Myometrial cell (primary cell): Measurements from ENCODE around the gene KPNA5. TPM values are rescaled to one million over a fixed set of nuclear protein-coding genes. Genes with fewer than 3 reads are reported as not detected.

Source experiments
- total RNA-seq: library from RNA; depleted of rRNA; stranded (reverse); fragments of >200 nt; gene quantifications from 2 replicates; pipeline ENCODE4 v1.2.3, GENCODE V29; 2015

The KPNA5 gene
- 4.0 and 4.1 TPM in 2 replicates for total RNA-seq

DNA sequence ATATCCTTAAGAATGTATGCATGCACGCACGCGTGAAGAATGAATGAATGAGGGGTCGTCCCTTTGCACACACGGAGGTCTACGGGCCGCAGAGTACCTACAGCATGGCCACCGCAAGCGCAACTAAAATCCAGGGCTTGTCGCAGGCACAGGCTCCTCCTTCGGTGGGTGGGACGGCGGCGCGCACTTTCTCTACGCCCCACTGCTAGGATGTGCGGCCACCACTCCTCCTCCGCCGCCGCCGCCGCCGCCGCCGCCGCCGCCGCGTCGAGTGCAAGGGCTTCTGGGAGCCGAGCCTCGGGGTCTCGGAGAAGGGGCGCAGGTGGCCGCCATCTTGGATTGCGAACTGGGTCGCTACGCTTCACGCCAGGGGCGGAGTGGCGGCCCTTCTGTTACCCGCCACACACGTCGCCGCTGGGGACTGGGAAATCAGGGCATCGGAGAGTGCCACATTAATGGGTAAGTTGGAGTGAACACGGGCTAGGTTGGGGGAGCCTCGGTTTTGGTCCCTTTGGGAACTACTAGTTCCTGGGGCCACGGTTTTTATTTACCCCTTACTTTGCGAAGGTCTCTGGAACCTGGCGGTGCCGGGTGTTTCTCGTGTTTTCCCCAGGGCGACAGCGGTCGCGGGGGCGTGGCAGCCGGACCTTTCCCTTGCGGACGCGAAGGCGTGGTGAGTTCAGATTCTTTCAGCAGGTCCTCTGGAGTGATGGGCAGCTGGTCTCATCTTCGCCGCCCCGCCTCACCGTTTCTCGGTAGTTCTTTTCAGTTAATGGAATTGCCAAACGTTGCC lies at the start of gene KPNA5:
Gene KPNA5, plus strand, starts transcription at position 332 of the 793 bp plus-strand sequence. Its CDS starts 124 bp downstream, at position 456.

GRCh38 chr6:116764961-116765841 lies 84.2 kb downstream of the KPNA5 start, which contains the start of gene FAM162B:
TSS of gene FAM162B (minus strand) at chr6:116765719. CDS start at chr6:116765576, 143 bp downstream.

Other genes starting within 250 kb of the KPNA5 start
- not detected in 2 replicates for gene CALHM6, start 219.8 kb upstream of the KPNA5 start, total RNA-seq
- 0.58 and 0.71 TPM in 2 replicates for gene CALHM5, start 169.6 kb upstream of the KPNA5 start, total RNA-seq
- not detected in 2 replicates for gene TRAPPC3L, start 135.5 kb upstream of the KPNA5 start, total RNA-seq
- gene CALHM4, start 127.5 kb upstream of the KPNA5 start, total RNA-seq: not detected in 2 replicates
- gene RWDD1, start 109.7 kb upstream of the KPNA5 start, total RNA-seq: 26.5 and 42.0 TPM in 2 replicates
- gene RSPH4A, start 64.7 kb upstream of the KPNA5 start, total RNA-seq: under 0.01 TPM in 1 of 2 replicates, not detected in the other
- 8.6 and 8.9 TPM in 2 replicates for gene ZUP1, start 12.4 kb upstream of the KPNA5 start, total RNA-seq
- 3.2 and 7.8 TPM in 2 replicates for gene FAM162B, start 84.5 kb downstream of the KPNA5 start, total RNA-seq
- not detected in 2 replicates for gene GPRC6A, start 147.9 kb downstream of the KPNA5 start, total RNA-seq
- gene RFX6, start 196.0 kb downstream of the KPNA5 start, total RNA-seq: not detected in 2 replicates